Mesangial cell (primary cell): Measurements from ENCODE around the gene KLHL42. TPM values are rescaled to one million over a fixed set of nuclear protein-coding genes. Genes with fewer than 3 reads are reported as not detected.

Source experiments
- total RNA-seq: library from RNA; depleted of rRNA; stranded (reverse); fragments of >200 nt; gene quantifications from 2 replicates; pipeline ENCODE4 v1.2.3, GENCODE V29; 2015

KLHL42 gene, protein sequence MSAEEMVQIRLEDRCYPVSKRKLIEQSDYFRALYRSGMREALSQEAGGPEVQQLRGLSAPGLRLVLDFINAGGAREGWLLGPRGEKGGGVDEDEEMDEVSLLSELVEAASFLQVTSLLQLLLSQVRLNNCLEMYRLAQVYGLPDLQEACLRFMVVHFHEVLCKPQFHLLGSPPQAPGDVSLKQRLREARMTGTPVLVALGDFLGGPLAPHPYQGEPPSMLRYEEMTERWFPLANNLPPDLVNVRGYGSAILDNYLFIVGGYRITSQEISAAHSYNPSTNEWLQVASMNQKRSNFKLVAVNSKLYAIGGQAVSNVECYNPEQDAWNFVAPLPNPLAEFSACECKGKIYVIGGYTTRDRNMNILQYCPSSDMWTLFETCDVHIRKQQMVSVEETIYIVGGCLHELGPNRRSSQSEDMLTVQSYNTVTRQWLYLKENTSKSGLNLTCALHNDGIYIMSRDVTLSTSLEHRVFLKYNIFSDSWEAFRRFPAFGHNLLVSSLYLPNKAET
- total RNA-seq = 13.9 and 17.7 TPM in 2 replicates

GRCh38 chr12:27779920-27780611 is at the start of gene KLHL42, which contains the start of gene MANSC4:
KLHL42 (plus strand) TSS chr12:27780233; CDS start chr12:27780331, 98 bp downstream.
MANSC4 (minus strand) TSS chr12:27780236; CDS start chr12:27771276, 8,960 bp downstream.

Other genes starting within 250 kb of the KLHL42 start
- gene REP15, start 83.8 kb upstream of the KLHL42 start, total RNA-seq = 0.25 and 1.1 TPM in 2 replicates
- gene MRPS35, start 69.4 kb upstream of the KLHL42 start, total RNA-seq = 34.5 and 46.6 TPM in 2 replicates
- not detected in 2 replicates for gene MANSC4, start within 50 bp of the KLHL42 start, total RNA-seq
- 1.5 and 2.6 TPM in 2 replicates for gene PTHLH, start 192.5 kb downstream of the KLHL42 start, total RNA-seq